MM.1S (cell line): ENCODE data around the gene MAP3K12.
"Not testable (repeated sequence)": the region's sequence is repeated elsewhere in the genome, so short reads cannot be mapped to it uniquely, and the experiment has no call there.

Experiments
- DNase-seq: peaks from one replicate; pipeline ENCODE4 v3.0.0-alpha.2; 2015
- H2AFZ ChIP-seq: fragments of 300-600 bp; sonication (generic); 2 replicates; pipeline ENCODE4 v1.6.0; 2016; ENCODE audit warnings: antibody characterized with exemption, low read length
- H3F3A ChIP-seq: fragments of 300-600 bp; sonication (generic); 2 replicates; pipeline ENCODE4 v1.6.1; 2016; ENCODE audit warnings: mild to moderate bottlenecking, antibody characterized with exemption, low read length, moderate library complexity, mixed read lengths; ENCODE audit not compliant: insufficient read depth
- H3K27ac ChIP-seq: fragments of 300-600 bp; sonication (generic); 2 replicates; pipeline ENCODE4 v1.5.1; 2016; ENCODE audit warnings: mild to moderate bottlenecking, low read length
- H3K27me3 ChIP-seq: fragments of 300-600 bp; sonication (generic); replicated peaks from 2 replicates; pipeline ENCODE4 v1.6.0; 2016; ENCODE audit warnings: low read length; ENCODE audit not compliant: insufficient read depth
- H3K36me3 ChIP-seq: fragments of 300-600 bp; sonication (generic); replicated peaks from 2 replicates; pipeline ENCODE4 v1.6.1; 2016; ENCODE audit warnings: mild to moderate bottlenecking, low read length, mixed read lengths; ENCODE audit not compliant: insufficient read depth
- H3K4me1 ChIP-seq: fragments of 300-600 bp; sonication (generic); 2 replicates; pipeline ENCODE4 v1.6.1; 2016; ENCODE audit warnings: low read length, mixed read lengths
- H3K4me2 ChIP-seq: fragments of 300-600 bp; sonication (generic); 2 replicates; pipeline ENCODE4 v1.6.0; 2016; ENCODE audit warnings: low read depth, low read length
- H3K4me3 ChIP-seq: fragments of 300-600 bp; sonication (generic); 2 replicates; pipeline ENCODE4 v1.5.1; 2016; ENCODE audit warnings: low read length, mixed read lengths
- H3K79me2 ChIP-seq: fragments of 300-600 bp; sonication (generic); 2 replicates; pipeline ENCODE4 v1.6.1; 2016; ENCODE audit warnings: mixed run types, low read length, mixed read lengths
- H3K9ac ChIP-seq: fragments of 300-600 bp; sonication (generic); 2 replicates; pipeline ENCODE4 v1.6.1; 2016; ENCODE audit warnings: low read length, mixed read lengths
- H3K9me2 ChIP-seq: fragments of 300-600 bp; sonication (generic); replicated peaks from 2 replicates; pipeline ENCODE4 v1.6.1; 2016; ENCODE audit warnings: mild to moderate bottlenecking, low read length, mixed read lengths; ENCODE audit not compliant: insufficient read depth
- H3K9me3 ChIP-seq: fragments of 300-600 bp; sonication (generic); replicated peaks from 2 replicates; pipeline ENCODE4 v1.6.1; 2016; ENCODE audit warnings: mild to moderate bottlenecking, low read length, mixed read lengths; ENCODE audit not compliant: insufficient read depth
- H4K20me1 ChIP-seq: fragments of 300-600 bp; sonication (generic); 2 replicates; pipeline ENCODE4 v1.6.1; 2016; ENCODE audit warnings: mild to moderate bottlenecking, low read length, moderate library complexity, mixed read lengths; ENCODE audit not compliant: insufficient read depth
- EZH2 ChIP-seq: fragments of 300-600 bp; sonication (generic); optimal IDR thresholded peaks from 2 replicates; pipeline ENCODE3; 2017; ENCODE audit warnings: low read depth, mild to moderate bottlenecking, antibody characterized with exemption, low read length, mixed read lengths
- EZH2phosphoT487 ChIP-seq: fragments of 300-600 bp; sonication (generic); IDR thresholded peaks from 2 replicates; pipeline ENCODE4 v1.6.1; 2018; ENCODE audit warnings: antibody characterized with exemption, low read length
- TF ChIP-seq, protein P1 (sequence below): fragments of 300-600 bp; sonication (generic); IDR thresholded peaks from 2 replicates; pipeline ENCODE4 v1.5.1; 2016; ENCODE audit warnings: antibody characterized with exemption, low read length, mixed read lengths

Gene MAP3K12

DNA sequence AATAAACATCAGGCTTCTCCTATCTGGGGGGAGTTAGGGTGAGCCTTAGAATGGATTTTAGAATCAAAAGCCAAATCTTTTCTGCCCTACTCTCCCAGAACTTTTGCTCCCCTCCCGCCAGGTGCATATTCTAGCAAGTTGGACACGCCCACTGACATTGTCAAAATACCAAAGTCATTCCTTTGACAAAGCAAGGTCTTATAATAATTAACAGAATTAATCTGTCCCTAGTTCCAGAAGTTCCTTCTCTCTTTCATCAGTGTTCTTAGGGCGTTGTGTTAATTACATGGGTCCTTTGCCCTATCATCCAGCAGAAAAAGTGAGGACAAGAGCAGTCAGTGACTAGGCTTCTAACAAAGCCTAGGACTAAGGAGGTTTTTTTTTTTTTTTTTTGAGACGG is 55.3 kb downstream of the MAP3K12 start:
- Histone ChIP-seq H3K79me2 (peaks cover 44% of the 10 kb centered on the region), H3K9ac (no peak overlapping the region), H3K36me3 (no peaks in the 10 kb centered on the region; the same call in 1 of the 2 replicates), H4K20me1 (no peaks in the 10 kb centered on the region), H2AFZ (no peak overlapping the region), H3K9me2 (no peaks in the 10 kb centered on the region), H3F3A (peaks cover 6% of the 10 kb centered on the region), H3K4me1 (0 out of 2 replicates have a peak, but pooled peaks cover 4% of the 10 kb centered on the region), H3K4me3 (no peak overlapping the region), H3K4me2 (no peak overlapping the region), H3K9me3 (no peaks in the 10 kb centered on the region), H3K27me3 (no peaks in the 10 kb centered on the region), H3K27ac (no peak overlapping the region)
- no peak for DNase-seq
- TF ChIP-seq EZH2phosphoT487 (no peak), EZH2 (no peak)
- TF ChIP-seq, protein P1, sequence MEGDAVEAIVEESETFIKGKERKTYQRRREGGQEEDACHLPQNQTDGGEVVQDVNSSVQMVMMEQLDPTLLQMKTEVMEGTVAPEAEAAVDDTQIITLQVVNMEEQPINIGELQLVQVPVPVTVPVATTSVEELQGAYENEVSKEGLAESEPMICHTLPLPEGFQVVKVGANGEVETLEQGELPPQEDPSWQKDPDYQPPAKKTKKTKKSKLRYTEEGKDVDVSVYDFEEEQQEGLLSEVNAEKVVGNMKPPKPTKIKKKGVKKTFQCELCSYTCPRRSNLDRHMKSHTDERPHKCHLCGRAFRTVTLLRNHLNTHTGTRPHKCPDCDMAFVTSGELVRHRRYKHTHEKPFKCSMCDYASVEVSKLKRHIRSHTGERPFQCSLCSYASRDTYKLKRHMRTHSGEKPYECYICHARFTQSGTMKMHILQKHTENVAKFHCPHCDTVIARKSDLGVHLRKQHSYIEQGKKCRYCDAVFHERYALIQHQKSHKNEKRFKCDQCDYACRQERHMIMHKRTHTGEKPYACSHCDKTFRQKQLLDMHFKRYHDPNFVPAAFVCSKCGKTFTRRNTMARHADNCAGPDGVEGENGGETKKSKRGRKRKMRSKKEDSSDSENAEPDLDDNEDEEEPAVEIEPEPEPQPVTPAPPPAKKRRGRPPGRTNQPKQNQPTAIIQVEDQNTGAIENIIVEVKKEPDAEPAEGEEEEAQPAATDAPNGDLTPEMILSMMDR: no peak

DNA sequence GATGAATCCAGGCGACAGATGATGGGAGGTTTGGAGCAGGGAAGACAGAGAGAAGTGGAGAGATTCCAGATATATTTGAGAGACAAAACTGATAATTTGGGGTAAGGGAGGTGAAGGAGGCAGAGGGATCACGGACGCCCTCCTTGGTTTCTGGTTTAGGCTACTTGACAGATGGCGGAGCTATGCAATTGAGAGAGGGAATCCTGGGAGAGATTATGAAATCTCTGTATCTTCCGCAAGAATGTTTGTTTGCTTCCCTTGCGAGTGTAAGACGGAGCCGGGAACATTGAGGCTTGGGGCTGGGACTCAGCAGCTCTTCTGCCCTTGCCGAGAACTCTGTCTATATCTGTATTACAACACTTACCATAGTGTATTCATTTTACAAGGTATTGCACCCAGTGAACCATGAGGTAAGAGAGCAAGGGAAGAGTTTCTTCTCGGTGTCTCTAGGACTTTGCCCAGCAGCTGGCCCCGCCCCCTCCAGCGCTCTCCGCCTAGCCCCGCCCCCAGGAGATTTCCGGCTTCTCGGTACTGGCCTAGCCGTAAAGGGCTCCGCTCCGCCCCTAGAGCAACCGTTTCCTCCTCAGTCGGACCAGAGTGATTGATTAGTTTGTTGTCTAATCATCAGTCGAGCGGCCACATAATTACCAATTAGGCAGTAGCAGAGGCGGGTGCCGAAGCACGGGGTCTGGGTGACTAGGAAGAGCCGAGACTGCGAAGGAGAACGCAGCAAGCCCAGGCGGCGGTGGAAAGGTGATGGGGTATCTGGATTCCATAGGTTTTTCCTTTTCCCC is 58.0 kb downstream of the MAP3K12 start, which contains the start of gene PRR13:
Gene PRR13, plus strand, starts transcription at position 695 of the 794 bp plus-strand sequence. CDS start 981 bp downstream, outside the sequence.
- Histone ChIP-seq H3K27ac (peak within 1 kb of the TSS; percentile 67; the same call in 1 of the 2 replicates), H3K36me3 (no peaks in the 10 kb centered on the region; the same call in 1 of the 2 replicates), H2AFZ (peak within 1 kb of the TSS; percentile 84), H3K4me1 (0 out of 2 replicates have a peak, but pooled peaks cover 4% of the 10 kb centered on the region), H3F3A (peaks cover 6% of the 10 kb centered on the region), H3K9ac (peak within 1 kb of the TSS; percentile 73), H3K79me2 (peaks cover 40% of the 10 kb centered on the region), H4K20me1 (no peaks in the 10 kb centered on the region), H3K9me2 (no peaks in the 10 kb centered on the region), H3K27me3 (no peaks in the 10 kb centered on the region), H3K9me3 (no peaks in the 10 kb centered on the region), H3K4me2 (peak within 1 kb of the TSS; percentile 84), H3K4me3 (peak within 1 kb of the TSS; percentile 94)
- TF ChIP-seq EZH2 (no peak), EZH2phosphoT487 (no peak)
- peak; percentile 100 for DNase-seq

DNA sequence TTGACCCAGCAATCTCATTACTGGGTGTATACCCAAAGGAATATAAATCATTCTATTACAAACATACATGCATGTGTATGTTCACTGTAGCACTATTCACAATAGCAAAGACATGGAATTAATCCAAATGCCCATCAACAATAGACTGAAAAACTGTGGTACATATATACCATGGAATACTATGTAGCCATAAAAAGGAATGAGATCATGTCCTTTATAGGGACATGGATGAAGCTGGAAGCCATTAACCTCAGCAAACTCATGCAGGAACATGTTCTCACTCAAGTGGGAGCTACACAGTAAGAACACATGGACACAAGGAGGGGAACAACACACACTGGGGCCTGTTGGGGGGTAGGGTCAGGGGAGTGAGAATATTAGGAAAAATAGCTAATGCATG is 59.7 kb downstream of the MAP3K12 start:
- not testable (repeated sequence) for H3F3A ChIP-seq, H3K4me3 ChIP-seq, H4K20me1 ChIP-seq, H3K9me3 ChIP-seq, H2AFZ ChIP-seq, H3K9me2 ChIP-seq, H3K9ac ChIP-seq, DNase-seq, H3K4me2 ChIP-seq, H3K27ac ChIP-seq, H3K27me3 ChIP-seq, H3K36me3 ChIP-seq, H3K4me1 ChIP-seq
- H3K79me2 ChIP-seq: peaks cover 27% of the 10 kb centered on the region

DNA sequence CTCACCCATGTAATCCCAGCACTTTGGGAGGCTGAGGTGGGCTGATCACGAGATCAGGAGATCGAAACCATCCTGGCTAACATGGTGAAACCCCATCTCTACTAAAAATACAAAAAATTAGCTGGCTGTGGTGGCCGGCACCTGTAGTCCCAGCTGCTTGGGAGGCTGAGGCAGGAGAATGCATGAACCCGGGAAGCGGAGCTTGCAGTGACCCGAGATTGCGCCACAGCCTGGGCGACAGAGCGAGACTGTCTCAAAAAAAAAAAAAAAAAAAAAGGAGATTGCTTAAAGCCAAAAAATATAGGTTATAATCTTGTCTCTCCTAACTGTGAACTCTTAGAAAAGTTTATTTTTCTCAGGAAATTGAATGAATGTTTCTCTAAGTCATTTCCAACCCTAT is 63.9 kb downstream of the MAP3K12 start:
- not testable (repeated sequence) for H3F3A ChIP-seq, H2AFZ ChIP-seq, H3K79me2 ChIP-seq, H3K9ac ChIP-seq, H3K4me3 ChIP-seq, H4K20me1 ChIP-seq, H3K27me3 ChIP-seq, H3K36me3 ChIP-seq, H3K9me3 ChIP-seq, H3K4me1 ChIP-seq, H3K4me2 ChIP-seq, H3K27ac ChIP-seq, DNase-seq, H3K9me2 ChIP-seq
